KG1 (cell line): ENCODE results near the gene NINL.
"Not testable (repeated sequence)": the region's sequence is repeated elsewhere in the genome, so short reads cannot be mapped to it uniquely, and the experiment has no call there.

Experiments
- DNase-seq: peaks from one replicate; lab custom pipeline; 2025; lab: John Stamatoyannopoulos, UW

Gene NINL

DNA sequence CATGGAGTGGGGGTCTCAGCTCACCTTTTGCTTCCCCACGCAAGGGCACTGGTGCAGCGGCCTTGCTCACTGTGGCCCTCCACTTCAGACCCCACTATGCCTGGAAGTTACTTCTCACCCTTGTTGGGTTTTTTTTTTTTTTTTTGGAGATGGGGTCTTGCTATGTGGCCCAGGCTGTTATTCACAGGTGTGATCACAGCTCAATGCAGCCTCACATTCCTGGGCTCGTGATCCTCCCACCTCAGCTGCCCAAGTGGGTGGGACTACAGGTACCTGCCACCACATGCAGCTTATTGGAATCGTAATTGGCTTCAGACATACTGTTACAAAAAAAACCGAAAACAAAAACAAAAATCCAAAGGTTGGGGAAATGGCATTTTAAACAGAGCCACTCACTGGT, 32.4 kb downstream of the NINL start:
- no peak for DNase-seq

DNA sequence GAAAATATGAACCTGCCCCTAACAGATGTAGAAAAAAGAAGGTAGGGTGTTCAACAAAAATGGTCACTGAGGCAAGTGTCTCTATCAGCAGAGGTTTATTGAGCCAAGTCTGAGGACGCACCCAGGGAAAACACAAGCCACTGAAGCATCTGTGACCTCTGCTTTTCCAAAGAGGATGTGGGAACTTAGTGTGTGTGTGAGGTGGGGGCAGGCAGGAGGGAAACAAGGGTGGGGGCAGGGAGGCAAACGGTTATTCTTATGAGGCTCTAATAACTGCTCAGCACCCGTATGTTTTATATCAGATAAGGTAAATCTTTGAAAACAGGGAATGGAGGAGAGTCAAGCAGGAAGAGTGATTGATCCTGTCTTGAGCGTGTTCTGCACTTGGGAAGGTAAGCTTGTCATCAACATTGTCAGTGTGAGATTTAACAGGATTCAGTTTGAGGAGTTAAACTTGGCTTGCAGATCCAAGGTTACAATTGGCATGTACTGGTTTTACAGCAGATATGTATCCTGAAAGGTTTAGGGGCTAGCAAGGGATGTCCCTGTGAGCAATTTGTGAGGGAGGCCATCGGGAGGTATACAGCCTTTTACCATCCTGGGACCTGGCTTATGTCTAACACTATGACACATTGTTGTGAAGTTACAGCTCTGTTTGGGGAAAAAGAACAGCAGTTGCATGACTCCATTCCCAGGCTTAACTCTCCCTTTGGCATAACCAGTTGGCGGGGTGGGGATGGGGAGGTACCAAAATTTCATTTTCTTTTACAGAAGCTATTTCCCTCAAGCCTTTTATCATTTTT, 33.7 kb downstream of the NINL start:
- no peak for DNase-seq

DNA sequence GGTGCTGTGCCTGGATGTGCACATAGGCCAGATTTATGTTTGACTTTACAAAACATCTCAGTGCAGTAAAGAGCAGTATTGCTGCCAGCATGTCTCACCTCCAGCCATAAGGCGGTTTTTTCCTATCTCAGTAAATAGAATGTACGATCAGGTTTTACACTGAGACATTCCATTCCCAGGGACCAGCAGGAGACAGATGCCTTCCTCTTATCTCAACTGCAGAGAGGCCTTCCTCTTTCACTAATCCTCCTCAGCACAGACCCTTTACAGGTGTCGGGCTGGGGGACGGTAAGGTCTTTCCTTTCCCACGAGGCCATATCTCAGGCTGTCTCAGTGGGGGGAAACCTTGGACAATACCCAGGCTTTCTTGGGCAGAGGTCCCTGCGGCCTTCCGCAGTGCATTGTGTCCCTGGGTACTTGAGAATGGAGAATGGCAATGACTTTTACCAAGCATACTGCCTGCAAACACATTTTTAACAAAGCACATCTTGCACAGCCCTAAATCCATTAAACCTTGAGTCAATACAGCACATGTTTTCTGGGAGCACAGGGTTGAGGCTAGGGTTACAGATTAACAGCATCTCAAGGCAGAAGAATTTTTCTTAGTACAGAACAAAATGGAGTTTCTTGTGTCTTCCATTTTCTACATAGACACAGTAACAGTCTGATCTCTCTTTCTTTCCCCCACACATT, 34.5 kb downstream of the NINL start:
- DNase-seq = not testable (repeated sequence)

DNA sequence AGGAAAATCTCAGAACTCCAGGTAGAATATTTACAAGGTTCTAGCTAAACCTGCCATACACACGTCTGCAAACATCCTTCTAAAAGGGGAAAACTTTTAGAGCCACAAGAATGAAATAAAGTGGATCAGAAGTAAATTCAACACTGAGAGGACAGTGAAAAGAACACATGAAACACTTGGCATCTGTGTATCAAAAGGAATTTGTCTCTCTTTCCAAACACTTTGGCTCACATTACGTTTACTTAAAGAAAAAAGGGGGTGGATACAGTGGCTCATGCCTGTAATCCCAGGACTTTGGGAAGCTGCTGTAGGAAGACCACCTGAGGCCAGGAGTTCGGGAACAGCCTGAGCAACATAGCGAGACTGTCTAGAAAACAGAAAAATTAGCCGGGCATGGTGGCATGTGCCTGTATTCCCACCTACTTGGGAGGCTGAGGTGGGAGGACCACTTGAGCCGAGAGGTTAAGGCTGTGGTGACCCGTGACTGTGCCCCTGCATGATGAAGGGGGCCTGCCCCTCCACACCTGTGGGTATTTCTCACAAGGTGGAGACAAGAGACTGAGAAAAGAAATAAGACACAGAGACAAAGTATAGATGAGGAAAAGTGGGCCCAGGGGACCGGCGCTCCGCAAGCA, 35.4 kb downstream of the NINL start:
- no peak for DNase-seq

GRCh38 chr20:25549172-25549773, 36.1 kb downstream of the NINL start:
- DNase-seq = no peak

DNA sequence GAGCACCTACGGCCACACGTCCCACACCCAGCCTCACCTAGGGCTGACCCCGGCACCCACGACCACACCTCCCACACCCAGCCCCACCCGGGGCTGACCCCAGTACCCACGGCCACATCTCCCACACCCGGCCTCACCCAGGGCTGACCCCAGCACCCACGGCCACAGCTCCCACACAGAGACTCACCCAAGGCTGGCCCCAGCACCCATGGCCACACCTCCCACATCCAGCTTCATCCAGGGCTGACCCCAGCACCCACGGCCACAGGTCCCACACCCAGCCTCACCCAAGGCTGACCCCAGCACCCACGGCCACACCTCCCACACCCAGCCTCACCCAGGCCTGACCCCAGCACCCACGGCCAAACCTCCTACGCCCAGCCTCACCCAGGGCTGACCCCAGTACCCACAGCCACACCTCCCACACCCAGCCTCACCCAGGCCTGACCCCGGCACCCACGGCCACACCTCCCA, 36.7 kb downstream of the NINL start:
- no peak for DNase-seq

DNA sequence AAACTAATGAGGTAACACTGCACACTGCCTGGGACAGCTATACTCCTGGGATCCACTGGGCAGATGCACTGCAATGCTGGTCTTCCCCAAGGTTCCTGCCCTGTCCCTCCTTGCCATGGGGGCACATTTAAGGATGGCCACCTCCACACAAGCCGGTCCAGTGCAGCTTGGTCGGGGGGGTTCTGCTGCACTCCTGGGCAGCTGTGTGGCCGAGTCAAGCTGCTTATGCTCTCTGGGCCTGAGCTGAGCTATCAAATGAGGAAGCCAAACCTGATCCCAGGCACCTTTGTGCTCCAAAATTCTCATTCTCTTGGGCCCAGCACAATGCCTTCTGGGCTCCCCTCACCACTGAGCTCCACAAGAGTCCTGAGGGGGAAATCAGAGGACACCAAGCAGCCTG, 37.3 kb downstream of the NINL start:
- no peak for DNase-seq

DNA sequence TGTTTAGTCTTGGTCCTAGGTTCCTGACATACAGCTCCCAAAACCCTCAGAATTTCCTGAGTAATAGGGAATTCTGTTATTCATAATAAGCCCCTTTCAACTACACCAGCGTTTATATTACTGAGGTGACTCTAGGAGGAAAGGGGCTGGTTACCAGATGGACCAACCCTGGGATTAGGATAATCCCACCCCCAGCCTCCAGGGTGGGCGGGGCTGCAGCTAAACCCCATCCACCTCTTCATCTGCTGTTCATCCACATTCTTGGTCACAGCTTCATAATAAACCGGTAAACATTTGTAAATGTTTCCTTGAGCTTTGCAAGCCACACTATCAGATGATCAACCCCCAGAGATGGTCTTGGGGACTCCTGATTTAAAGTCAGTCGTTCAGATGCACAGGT, 38.3 kb downstream of the NINL start:
- DNase-seq = no peak

DNA sequence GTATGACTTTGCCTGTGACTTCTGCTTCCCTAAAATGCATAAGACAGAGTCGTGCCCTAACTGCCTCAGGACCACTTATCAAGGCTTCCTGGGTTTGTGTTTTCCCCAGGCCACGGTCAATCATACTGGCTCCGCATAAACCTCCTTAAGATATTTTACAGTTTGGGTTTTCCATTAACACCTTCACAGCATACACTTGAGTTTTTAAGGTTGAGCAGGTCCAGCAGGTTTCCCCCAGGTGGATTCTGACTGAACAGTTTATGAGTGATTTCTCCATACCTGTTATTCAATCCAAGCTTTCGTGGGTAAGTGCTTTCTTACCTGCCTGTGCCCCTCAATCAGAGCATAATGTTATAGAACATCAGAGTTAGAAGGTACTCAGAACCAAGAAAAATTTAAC, 39.3 kb downstream of the NINL start:
- DNase-seq = no peak

GRCh38 chr20:25545171-25545570, 40.2 kb downstream of the NINL start:
- no peak for DNase-seq

GRCh38 chr20:25544734-25545133, 40.6 kb downstream of the NINL start:
- no peak for DNase-seq

GRCh38 chr20:25544311-25544710, 41.0 kb downstream of the NINL start:
- DNase-seq = no peak

DNA sequence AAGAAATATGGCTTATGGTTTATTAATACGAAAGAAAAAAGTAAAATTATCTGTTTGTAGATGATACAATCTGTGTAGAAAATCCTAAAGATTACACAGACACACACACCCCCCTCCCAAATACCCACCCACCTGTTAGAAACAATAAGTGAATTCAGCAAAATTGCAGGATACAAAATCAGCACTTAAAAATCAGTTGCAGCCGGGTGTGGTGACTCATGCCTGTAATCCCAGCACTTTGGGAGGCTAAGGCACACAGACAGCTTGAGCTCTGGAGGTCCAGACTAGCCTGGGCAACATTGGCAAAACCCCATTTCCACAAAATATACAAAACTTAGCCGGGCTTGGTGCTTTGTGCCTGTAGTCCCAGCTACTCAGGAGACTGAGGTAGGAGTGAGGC, 42.3 kb downstream of the NINL start:
- no peak for DNase-seq

DNA sequence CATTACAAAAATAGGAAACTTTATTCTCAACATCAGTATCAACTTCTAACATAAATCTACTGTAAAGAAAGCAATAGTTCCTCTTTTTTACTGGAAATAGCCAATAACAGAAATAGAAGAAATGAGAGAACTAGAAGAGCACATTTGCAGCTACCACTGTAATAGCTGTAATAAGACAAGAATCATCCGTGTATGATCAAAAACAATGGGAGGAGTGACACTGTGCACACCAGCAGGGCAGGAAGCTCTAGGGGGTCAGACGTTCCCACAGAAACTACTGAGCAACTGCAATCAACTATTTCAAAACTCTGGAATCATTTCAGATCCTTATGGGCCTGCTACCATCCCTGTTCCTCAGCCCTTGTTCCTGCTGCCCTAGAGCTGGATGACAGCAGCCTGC, 43.7 kb downstream of the NINL start:
- no peak for DNase-seq

- no peak for DNase-seq
Measured at GRCh38 chr20:25539742-25540672, 45.3 kb downstream of the NINL start.

DNA sequence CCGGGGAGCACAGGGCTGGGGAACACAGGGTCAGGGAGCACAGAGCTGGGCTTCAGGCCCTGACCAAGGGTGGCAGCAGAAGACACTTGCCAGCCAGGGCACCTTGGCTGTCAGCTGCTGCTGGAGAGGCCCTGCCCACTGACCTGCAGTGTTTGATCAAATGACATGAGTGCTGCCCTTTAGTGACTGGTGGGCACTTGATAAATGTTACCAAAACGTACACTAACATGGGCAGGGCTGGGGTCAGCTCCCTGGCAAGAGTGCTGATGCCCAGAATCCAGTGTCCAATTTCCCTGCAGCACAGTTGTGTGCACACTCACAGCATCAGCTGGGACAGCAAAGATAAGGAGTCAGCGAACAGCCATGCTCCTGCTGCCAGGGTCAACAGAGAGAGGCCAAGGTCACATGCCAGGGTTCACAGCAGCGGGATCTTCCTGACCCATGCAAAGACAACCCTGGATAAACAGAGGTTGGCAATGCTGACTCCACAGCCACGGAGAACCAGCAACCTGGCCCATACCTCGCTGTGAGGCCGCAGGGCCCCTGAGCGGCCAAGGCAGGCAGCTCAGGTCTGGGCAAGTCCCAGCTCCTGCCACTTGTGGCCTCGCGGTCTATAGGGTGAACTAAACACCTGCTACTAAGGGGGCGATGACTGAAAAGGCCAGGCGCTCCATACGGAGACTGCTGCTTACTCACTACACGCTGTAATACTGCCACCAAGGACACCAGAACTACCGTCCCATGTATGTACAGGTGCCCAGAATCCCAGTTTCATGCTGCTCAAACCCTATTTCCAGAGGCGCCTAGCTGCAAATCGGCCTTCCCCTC, 46.3 kb downstream of the NINL start:
- DNase-seq = no peak

- DNase-seq = no peak
Measured at GRCh38 chr20:25537890-25538289, 47.4 kb downstream of the NINL start.

- no peak for DNase-seq
Measured at GRCh38 chr20:25535762-25536161, 49.6 kb downstream of the NINL start.

- DNase-seq = no peak
Measured at GRCh38 chr20:25534845-25535244, 50.5 kb downstream of the NINL start.

DNA sequence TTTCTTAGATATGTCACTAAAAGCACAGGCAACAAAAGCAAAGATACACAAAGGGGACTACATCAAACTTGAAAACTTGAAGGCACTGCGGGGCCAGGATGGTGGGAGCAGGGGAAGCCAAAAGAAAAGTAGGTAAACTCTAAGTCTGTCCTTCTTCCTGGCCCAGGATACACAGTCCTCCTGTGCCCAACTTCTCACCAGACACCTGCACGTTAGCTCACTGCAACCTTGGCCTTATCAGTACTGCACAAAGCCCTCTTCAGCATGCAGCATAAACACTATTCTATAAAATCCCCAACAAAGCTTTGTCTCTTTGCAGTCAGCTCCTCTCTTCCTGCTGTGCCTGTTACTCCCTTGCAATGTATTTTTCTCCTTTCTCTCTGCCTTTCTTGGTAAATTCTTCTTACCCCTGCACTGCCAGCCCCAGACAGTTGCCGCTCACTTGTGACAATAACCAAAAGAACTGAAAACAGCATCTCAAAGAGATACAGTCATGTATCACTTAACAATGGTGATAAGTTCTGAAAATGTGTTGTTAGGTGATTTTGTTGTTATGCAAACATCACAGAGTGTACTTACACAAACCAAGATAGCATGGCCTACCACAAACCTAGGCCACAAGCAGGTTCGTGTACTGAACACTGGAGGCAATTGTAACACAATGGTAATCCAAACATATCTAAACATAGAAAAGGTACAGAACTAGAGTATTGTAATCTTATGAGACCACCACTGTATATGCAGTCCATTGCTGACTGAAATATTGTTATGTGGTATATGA, 51.2 kb downstream of the NINL start:
- DNase-seq = no peak
